Measurements from ENCODE around the gene SCYGR3. TPM values are rescaled to one million over a fixed set of nuclear protein-coding genes. Genes with fewer than 3 reads are reported as not detected.

The SCYGR3 gene
- total RNA-seq = not detected

- no peak for DNase-seq
Observed at GRCh38 chr2:227614740-227615139, at the start of gene SCYGR3. Gene SCYGR3, minus strand, starts transcription at chr2:227614840. Its CDS starts 0 bp downstream, at chr2:227614840.

GRCh38 chr2:227661827-227662226, 47.2 kb upstream of the SCYGR3 start:
- DNase-seq = no peak

- no peak for DNase-seq
Observed at GRCh38 chr2:227661025-227661649, 46.5 kb upstream of the SCYGR3 start.

- DNase-seq = no peak
Observed at GRCh38 chr2:227657199-227657845, 42.7 kb upstream of the SCYGR3 start.

GRCh38 chr2:227655454-227655853, 40.8 kb upstream of the SCYGR3 start:
- no peak for DNase-seq

- no peak for DNase-seq
Observed at GRCh38 chr2:227654426-227654825, 39.8 kb upstream of the SCYGR3 start.

- no peak for DNase-seq
Observed at GRCh38 chr2:227653419-227653818, 38.8 kb upstream of the SCYGR3 start.

- DNase-seq = no peak
Observed at GRCh38 chr2:227643990-227644551, 29.4 kb upstream of the SCYGR3 start.

GRCh38 chr2:227642656-227643055, 28.0 kb upstream of the SCYGR3 start:
- DNase-seq = no peak

GRCh38 chr2:227634201-227634600, 19.6 kb upstream of the SCYGR3 start:
- no peak for DNase-seq

GRCh38 chr2:227632827-227633226, 18.2 kb upstream of the SCYGR3 start:
- DNase-seq = no peak

GRCh38 chr2:227630322-227630721, 15.7 kb upstream of the SCYGR3 start:
- DNase-seq = no peak

- no peak for DNase-seq
Observed at GRCh38 chr2:227629435-227629834, 14.8 kb upstream of the SCYGR3 start.

- no peak for DNase-seq
Observed at GRCh38 chr2:227627769-227628168, 13.1 kb upstream of the SCYGR3 start.

- DNase-seq = no peak
Observed at GRCh38 chr2:227626580-227627151, 12.0 kb upstream of the SCYGR3 start.

- DNase-seq = no peak
Observed at GRCh38 chr2:227625420-227625819, 10.8 kb upstream of the SCYGR3 start.

- no peak for DNase-seq
Observed at GRCh38 chr2:227623226-227623625, 8.6 kb upstream of the SCYGR3 start.

GRCh38 chr2:227617316-227618230, 2.9 kb upstream of the SCYGR3 start, which contains the start of gene SCYGR4:
Gene SCYGR4, plus strand, starts transcription at chr2:227617498. Its CDS starts 0 bp downstream, at chr2:227617498.
- peak; percentile 27 for DNase-seq

GRCh38 chr2:227616631-227617030, 2.0 kb upstream of the SCYGR3 start:
- DNase-seq = no peak

GRCh38 chr2:227615906-227616305, 1.3 kb upstream of the SCYGR3 start:
- no peak for DNase-seq

GRCh38 chr2:227615181-227615580, 541 bp upstream of the SCYGR3 start:
- no peak for DNase-seq

GRCh38 chr2:227614246-227614645, 394 bp downstream of the SCYGR3 start:
- no peak for DNase-seq
